ENCODE data around the gene GSPT2. TPM values are rescaled to one million over a fixed set of nuclear protein-coding genes. Genes with fewer than 3 reads are reported as not detected.

Gene GSPT2
- total RNA-seq, 1 donor = 9.8 TPM

DNA sequence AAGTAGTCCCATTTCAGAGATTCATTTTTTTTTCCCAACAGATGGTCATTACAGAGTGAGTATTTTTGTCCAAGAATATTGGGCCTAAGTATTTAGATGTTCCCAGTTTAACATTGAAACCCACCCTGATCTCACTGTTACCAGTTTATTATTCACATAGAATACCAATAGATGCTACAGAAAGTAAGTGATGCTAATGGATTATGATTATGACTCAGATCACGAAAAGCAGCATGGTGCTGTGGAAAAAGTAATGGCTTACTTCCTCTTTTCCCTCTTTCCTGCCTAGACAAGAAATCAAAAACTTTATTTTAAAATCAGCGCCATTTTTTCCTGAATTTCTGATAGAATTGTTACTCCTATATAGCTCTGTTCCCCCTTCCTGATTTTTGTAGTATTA is 51.9 kb downstream of the GSPT2 start:
- H3K4me3 ChIP-seq (ENCODE audit: low read depth, low read length) = no peak overlapping the region
- TF ChIP-seq, protein P1, sequence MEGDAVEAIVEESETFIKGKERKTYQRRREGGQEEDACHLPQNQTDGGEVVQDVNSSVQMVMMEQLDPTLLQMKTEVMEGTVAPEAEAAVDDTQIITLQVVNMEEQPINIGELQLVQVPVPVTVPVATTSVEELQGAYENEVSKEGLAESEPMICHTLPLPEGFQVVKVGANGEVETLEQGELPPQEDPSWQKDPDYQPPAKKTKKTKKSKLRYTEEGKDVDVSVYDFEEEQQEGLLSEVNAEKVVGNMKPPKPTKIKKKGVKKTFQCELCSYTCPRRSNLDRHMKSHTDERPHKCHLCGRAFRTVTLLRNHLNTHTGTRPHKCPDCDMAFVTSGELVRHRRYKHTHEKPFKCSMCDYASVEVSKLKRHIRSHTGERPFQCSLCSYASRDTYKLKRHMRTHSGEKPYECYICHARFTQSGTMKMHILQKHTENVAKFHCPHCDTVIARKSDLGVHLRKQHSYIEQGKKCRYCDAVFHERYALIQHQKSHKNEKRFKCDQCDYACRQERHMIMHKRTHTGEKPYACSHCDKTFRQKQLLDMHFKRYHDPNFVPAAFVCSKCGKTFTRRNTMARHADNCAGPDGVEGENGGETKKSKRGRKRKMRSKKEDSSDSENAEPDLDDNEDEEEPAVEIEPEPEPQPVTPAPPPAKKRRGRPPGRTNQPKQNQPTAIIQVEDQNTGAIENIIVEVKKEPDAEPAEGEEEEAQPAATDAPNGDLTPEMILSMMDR (IDR thresholded peaks at IDR 0.05; ENCODE audit: insufficient read depth, low read length) = no peak
- DNase-seq (ENCODE audit: low read depth) = no peak

Other genes with a start within 250 kb of the GSPT2 start
- 11.8 and 13.9 TPM in 2 replicates for gene NUDT11, start 246.8 kb upstream of the GSPT2 start, total RNA-seq (ENCODE audit: low replicate concordance)
- not detected in 2 replicates for gene CENPVL3, start 124.5 kb upstream of the GSPT2 start, total RNA-seq (ENCODE audit: low replicate concordance)
- gene CENPVL2, start 60.6 kb upstream of the GSPT2 start, total RNA-seq (ENCODE audit: low replicate concordance) = 0.41 TPM in 1 of 2 replicates, not detected in the other
- 0.41 TPM in 1 of 2 replicates, not detected in the other for gene CENPVL1, start 32.9 kb upstream of the GSPT2 start, total RNA-seq (ENCODE audit: low replicate concordance)
- gene MAGED1, start 150.2 kb downstream of the GSPT2 start, total RNA-seq (ENCODE audit: low replicate concordance) = 226 and 388 TPM in 2 replicates

All from fibroblast of the aortic adventitia (primary cell).